HUES48 (cell line): ENCODE results near the gene FBXO28.

Source experiments
- H3K27ac ChIP-seq: one replicate; pipeline ENCODE4 v1.7.0; 2013; ENCODE audit warnings: low read depth, low read length, inconsistent platforms
- H3K27me3 ChIP-seq: 2 replicates; pipeline ENCODE4 v1.6.1; 2013; ENCODE audit warnings: mild to moderate bottlenecking, low read length; ENCODE audit not compliant: control insufficient read depth, insufficient read depth
- H3K36me3 ChIP-seq: 2 replicates; pipeline ENCODE4 v1.6.1; 2013; ENCODE audit warnings: low read length; ENCODE audit not compliant: control insufficient read depth, insufficient read depth
- H3K4me1 ChIP-seq: 2 replicates; pipeline ENCODE4 v1.6.1; 2013; ENCODE audit warnings: mild to moderate bottlenecking, low read length; ENCODE audit not compliant: control insufficient read depth, insufficient read depth
- H3K4me3 ChIP-seq: 2 replicates; pipeline ENCODE4 v1.5.1; 2013; ENCODE audit warnings: mild to moderate bottlenecking, low read depth, low read length
- H3K9ac ChIP-seq: 2 replicates; pipeline ENCODE4 v1.6.1; 2013; ENCODE audit warnings: mild to moderate bottlenecking, low read depth, low read length, moderate library complexity
- H3K9me3 ChIP-seq: 2 replicates; pipeline ENCODE4 v1.6.1; 2013; ENCODE audit warnings: low read length; ENCODE audit not compliant: control insufficient read depth, insufficient read depth

FBXO28 gene

DNA sequence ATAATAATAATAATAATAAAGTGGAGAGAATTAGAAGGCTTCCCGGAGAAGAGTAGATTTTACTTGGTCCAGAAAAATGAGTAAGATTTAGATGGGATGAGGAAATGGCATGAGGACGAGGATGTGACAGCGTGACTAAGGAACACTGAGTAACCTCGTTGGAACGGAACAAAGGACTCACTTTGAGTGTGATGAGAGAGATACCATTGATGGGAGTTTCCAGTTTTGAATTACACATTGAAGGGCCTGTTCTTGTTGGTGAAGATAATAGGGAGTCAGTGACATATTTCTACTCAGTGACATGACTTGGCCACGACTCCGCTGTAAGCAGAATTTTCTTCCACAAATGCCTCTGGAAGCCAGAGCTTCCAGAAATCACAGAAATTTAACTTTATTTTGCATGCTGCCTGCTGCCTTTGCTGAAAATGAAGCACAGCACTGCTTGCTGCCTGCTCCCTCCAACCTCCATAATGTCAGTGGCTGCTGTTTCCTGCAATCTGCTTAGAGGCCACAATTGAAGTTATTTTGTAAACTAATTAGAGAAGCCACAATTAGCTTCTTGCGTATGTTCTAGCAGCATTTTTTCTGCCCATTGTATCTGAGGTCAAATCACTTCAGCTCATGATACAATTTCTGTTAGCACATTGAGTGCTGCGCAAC, 33.7 kb upstream of the FBXO28 start:
- H3K4me3 ChIP-seq = no peak overlapping the region
- H3K27ac ChIP-seq = no peak overlapping the region
- no peaks in the 10 kb centered on the region for H3K9me3 ChIP-seq
- no peaks in the 10 kb centered on the region for H3K36me3 ChIP-seq
- peaks cover 9% of the 10 kb centered on the region; the same call in 1 of the 2 replicates for H3K4me1 ChIP-seq
- H3K9ac ChIP-seq = no peak overlapping the region
- no peaks in the 10 kb centered on the region for H3K27me3 ChIP-seq

DNA sequence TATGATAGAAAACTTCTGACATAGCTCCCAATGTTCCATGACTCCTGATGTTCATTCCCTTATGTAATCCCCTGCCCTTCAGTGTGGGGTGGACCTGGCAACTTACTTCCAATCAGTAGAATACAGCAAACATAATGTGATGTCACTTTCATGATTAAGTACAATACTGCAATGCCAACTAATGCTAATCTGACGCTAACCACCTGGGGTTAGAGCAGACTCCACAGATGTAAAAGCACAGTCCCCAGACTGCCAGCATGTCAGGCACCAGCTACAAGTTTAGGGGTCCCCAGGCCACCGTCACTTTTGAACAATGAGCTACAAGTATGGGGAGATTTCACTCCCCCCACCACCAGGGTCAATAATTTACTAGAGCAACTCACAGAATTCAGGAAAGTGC, 32.3 kb upstream of the FBXO28 start:
- Histone ChIP-seq H3K27me3 (no peaks in the 10 kb centered on the region), H3K27ac (no peak overlapping the region), H3K9ac (no peak overlapping the region)

DNA sequence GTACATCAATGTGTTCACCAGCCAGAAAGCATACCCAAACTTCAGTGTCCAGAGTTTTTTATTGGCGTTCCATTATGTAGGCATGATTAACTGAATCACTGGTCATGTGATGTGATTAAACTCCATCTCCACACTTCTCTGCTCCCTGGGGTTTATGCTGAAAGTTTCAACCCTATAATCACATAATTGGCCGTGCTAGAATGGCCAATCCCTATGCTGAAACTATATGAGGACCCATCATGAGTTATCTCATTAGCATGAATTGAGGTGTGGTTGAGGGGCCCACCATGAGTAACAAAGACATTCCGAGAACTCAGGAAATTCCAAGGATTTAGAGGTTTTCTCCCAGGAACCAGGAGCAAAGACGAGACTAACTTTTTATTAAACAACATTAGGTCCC, 31.8 kb upstream of the FBXO28 start:
- H3K9ac ChIP-seq = no peak overlapping the region
- no peaks in the 10 kb centered on the region for H3K9me3 ChIP-seq
- H3K27me3 ChIP-seq = no peaks in the 10 kb centered on the region
- H3K27ac ChIP-seq = no peak overlapping the region
- peaks cover 9% of the 10 kb centered on the region; the same call in 1 of the 2 replicates for H3K4me1 ChIP-seq
- no peak overlapping the region for H3K4me3 ChIP-seq
- no peaks in the 10 kb centered on the region for H3K36me3 ChIP-seq

More for the DNA sequence above, 32.3 kb upstream of the FBXO28 start:
- no peaks in the 10 kb centered on the region for H3K9me3 ChIP-seq
- H3K4me1 ChIP-seq = peaks cover 9% of the 10 kb centered on the region; the same call in 1 of the 2 replicates
- no peaks in the 10 kb centered on the region for H3K36me3 ChIP-seq
- H3K4me3 ChIP-seq = no peak overlapping the region

DNA sequence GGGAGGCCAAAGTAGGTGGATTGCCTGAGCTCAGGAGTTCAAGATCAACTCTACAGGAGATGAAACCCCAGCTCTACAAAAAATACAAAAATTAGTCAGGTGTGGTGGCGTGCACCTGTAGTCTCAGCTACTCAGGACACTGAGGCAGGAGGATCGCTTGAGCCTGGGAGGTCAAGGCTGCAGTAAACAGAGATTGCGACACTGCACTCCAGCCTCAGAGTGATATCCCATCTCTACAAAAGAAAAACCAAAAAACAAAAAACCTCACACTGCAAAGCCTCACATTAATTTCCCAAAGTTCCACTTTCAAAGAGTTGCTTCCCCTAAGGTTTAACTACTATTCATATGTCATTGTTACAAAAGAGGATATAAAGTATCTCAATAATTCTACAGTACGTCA, 29.0 kb upstream of the FBXO28 start:
- Histone ChIP-seq H3K4me1 (peaks cover 6% of the 10 kb centered on the region; the same call in 1 of the 2 replicates), H3K36me3 (no peaks in the 10 kb centered on the region), H3K4me3 (no peak overlapping the region), H3K27me3 (no peaks in the 10 kb centered on the region), H3K27ac (no peak overlapping the region), H3K9ac (no peak overlapping the region), H3K9me3 (no peaks in the 10 kb centered on the region)

DNA sequence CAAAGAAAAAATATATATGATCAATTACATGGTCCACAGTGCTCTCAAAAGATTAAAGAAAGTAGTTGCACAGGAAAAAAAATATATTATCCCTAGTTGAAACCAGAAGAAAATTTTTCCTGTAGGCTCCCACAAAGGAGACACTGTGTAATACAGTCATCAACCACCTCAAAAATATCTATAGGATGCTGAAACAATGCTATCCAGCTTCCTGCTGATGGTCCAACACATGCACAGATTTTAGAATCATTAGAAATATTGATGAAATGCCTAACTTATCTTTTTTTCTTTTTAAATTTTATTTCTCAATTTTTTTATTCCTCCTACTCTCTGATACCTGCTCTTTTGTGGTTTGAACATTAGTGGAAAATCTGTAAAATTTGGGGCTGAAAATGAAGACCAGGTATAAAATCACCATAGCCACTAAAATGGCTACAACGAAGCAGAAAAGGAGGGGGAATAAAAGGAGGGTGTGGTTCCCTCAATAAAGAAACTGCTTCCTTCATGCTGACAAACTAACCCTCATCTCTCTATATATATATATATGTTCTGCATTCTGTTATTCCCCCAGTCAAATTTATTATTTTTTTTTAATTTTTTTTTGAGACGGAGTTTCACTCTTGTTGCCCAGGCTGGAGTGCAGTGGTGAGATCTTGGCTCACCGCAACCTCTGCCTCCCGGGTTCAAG, 28.3 kb upstream of the FBXO28 start:
- Histone ChIP-seq H3K27ac (no peak overlapping the region), H3K4me1 (peaks cover 4% of the 10 kb centered on the region; the same call in 1 of the 2 replicates)

DNA sequence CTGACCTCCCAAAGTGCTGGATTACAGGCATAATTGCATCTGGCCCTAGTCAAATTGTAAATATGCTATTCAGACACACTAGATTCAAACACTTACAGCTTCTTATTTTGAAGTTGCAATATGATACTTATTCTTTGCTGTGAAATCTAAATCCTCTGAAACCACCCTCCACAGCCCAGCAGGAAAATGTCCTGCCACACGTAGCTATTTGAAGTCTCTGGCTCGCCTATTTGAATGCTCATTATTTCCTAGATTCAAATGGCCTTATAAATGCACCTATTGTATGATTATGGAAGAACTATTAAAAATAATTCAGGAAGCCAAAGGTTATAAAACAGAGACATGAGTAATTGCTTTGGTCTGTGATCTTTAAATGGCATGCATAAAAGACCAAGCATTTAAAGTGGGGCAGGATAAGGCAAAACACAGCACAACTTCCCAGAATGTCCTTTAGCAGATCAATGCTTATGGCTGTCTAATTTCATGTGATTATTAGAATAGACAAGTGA, 26.6 kb upstream of the FBXO28 start:
- no peaks in the 10 kb centered on the region for H3K27me3 ChIP-seq
- no peak overlapping the region for H3K9ac ChIP-seq
- H3K4me3 ChIP-seq = no peak overlapping the region
- no peaks in the 10 kb centered on the region for H3K36me3 ChIP-seq
- H3K27ac ChIP-seq = no peak overlapping the region
- H3K9me3 ChIP-seq = no peaks in the 10 kb centered on the region
- peaks cover 3% of the 10 kb centered on the region; the same call in 1 of the 2 replicates for H3K4me1 ChIP-seq

More for the DNA sequence above, 28.3 kb upstream of the FBXO28 start:
- no peaks in the 10 kb centered on the region for H3K9me3 ChIP-seq
- H3K36me3 ChIP-seq = no peaks in the 10 kb centered on the region
- no peaks in the 10 kb centered on the region for H3K27me3 ChIP-seq
- no peak overlapping the region for H3K4me3 ChIP-seq
- no peak overlapping the region for H3K9ac ChIP-seq

DNA sequence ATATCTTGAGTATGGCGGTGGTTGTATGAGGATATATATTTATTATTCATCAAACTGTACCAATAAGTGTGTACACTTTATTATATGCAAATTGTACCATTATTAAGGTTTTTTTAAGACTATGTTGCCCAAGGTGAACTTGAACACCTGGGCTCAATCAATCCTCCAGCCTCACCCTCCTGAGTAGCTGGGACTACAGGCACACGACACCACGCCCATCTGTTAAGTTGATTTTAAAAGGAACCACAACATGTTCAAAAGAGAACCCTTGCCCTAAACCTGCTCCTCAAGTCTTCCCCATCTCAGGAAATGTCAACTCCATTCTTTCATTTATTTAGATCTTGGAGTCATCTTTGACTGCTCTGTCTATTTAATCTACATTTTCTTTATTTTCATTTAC, 24.3 kb upstream of the FBXO28 start:
- H3K27ac ChIP-seq = no peak overlapping the region
- H3K27me3 ChIP-seq = no peaks in the 10 kb centered on the region
- peaks cover 2% of the 10 kb centered on the region; the same call in 1 of the 2 replicates for H3K4me1 ChIP-seq
- no peaks in the 10 kb centered on the region for H3K36me3 ChIP-seq
- no peaks in the 10 kb centered on the region for H3K9me3 ChIP-seq
- H3K9ac ChIP-seq = no peak overlapping the region
- no peak overlapping the region for H3K4me3 ChIP-seq

DNA sequence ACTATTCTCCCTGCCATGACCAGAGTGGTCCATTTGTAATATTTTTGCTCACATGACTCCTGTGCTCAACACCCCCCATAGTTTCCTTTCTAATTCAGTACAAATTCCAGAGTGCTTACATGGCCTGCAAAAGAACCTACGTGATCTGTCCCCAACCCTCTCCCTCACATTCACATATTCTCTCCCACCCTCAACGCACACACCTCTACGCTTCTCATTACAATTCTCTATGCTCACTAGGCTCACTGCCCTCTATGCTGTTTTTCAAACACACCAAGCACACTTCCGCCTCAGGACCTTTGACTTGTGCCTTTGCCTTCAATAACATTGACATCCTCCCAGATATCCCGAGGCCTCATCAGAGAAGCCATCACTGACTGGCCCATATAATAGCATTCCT, 23.8 kb upstream of the FBXO28 start:
- H3K9ac ChIP-seq = no peak overlapping the region
- H3K9me3 ChIP-seq = no peaks in the 10 kb centered on the region
- peaks cover 2% of the 10 kb centered on the region; the same call in 1 of the 2 replicates for H3K4me1 ChIP-seq
- no peaks in the 10 kb centered on the region for H3K36me3 ChIP-seq
- H3K27me3 ChIP-seq = no peaks in the 10 kb centered on the region
- no peak overlapping the region for H3K27ac ChIP-seq
- H3K4me3 ChIP-seq = no peak overlapping the region

DNA sequence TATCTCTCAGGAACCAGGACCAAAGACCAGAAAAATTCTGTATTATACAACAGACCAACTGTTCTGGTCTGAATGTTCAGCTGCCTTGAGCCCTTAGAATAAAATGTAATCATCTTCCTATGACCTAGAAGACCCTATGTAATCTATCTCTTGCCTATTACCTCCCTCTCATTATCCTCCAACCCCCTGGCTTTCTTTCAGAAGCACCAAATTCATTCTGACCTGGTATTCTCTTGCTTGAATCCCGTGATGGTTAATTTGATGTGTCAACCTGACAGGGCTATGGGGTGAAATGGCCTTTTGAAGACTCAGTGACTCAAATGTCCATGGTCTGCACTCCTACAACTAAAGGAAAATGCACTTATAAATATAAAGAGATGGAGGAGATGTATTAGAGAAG, 21.8 kb upstream of the FBXO28 start:
- Histone ChIP-seq H3K9ac (no peak overlapping the region), H3K9me3 (no peaks in the 10 kb centered on the region), H3K4me3 (no peak overlapping the region)

DNA sequence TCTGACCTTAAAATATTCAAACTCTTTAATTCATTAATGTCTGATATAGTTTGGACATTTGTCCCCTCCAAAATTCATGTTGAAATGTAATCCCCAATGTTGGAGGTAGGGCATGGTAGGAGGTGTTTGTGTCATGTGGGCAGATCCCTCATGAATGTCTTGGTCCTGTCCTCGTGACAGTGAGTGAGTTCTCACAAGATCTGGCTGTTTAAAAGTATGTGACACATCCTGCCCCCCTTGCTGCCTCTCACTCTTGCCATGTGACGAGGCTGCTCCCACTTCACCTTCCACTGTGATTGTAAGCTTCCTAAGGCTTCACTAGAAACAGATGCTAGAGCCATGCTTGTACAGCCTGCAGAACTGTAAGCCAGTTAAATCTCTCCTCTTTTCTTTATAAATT, 21.3 kb upstream of the FBXO28 start:
- H3K4me3 ChIP-seq = no peak overlapping the region
- no peak overlapping the region for H3K27ac ChIP-seq

More for the DNA sequence above, 21.8 kb upstream of the FBXO28 start:
- no peaks in the 10 kb centered on the region for H3K27me3 ChIP-seq
- H3K27ac ChIP-seq = no peak overlapping the region
- no peaks in the 10 kb centered on the region for H3K36me3 ChIP-seq
- H3K4me1 ChIP-seq = peaks cover 2% of the 10 kb centered on the region; the same call in 1 of the 2 replicates

DNA sequence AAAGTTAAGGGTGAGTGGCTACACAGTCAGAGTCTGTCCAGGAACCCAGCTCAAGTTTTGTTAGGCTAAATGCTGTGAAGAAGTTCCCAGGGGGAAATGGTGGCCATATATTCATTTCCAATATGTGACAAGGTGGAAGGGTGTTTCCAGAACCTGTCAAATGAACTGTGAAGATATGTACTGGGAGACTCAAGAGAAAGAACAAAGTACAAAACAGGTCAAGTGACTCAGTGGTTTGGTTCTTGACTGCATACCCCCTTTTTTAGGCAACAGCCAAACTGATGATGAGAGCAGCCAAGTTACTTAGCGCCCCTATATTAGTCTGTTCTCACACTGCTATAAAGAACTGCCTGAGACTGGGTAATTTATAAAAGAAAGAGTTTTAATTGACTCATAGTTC, 18.6 kb upstream of the FBXO28 start:
- Histone ChIP-seq H3K27me3 (no peaks in the 10 kb centered on the region), H3K36me3 (no peaks in the 10 kb centered on the region), H3K9ac (no peak overlapping the region), H3K9me3 (no peaks in the 10 kb centered on the region), H3K27ac (no peak overlapping the region), H3K4me3 (no peak overlapping the region), H3K4me1 (no peaks in the 10 kb centered on the region)

More for the DNA sequence above, 21.3 kb upstream of the FBXO28 start:
- Histone ChIP-seq H3K9me3 (no peaks in the 10 kb centered on the region), H3K27me3 (no peaks in the 10 kb centered on the region), H3K9ac (no peak overlapping the region), H3K4me1 (peaks cover 2% of the 10 kb centered on the region; the same call in 1 of the 2 replicates), H3K36me3 (no peaks in the 10 kb centered on the region)
